Calu3 (cell line): ENCODE results near the gene ZSCAN22. TPM values are rescaled to one million over a fixed set of nuclear protein-coding genes. Genes with fewer than 3 reads are reported as not detected.

ENCODE experiments used
- BruUV-seq: library from RNA; stranded (reverse); fragments of 400-500 nt; replicated peaks from 2 replicates; lab custom pipeline; 2021; lab: Mats Ljungman, UMichigan
- CTCF ChIA-PET: fragments of 300-600 bp; sonication (Branson Sonifier 250); formaldehyde crosslinking; loops from one replicate; lab custom pipeline; 2022; ENCODE audit warnings: antibody characterized with exemption; lab: Charles Lee
- DNase-seq: peaks from one replicate; pipeline ENCODE4 v3.0.0; 2022
- H3K27ac Mint-ChIP-seq: one replicate; pipeline ENCODE4 v1.8.0; 2022; ENCODE audit warnings: mixed read lengths; ENCODE audit not compliant: unreplicated experiment
- H3K27me3 Mint-ChIP-seq: one replicate; pipeline ENCODE4 v1.8.0; 2022; ENCODE audit warnings: mixed read lengths; ENCODE audit not compliant: unreplicated experiment
- H3K36me3 Mint-ChIP-seq: one replicate; pipeline ENCODE4 v1.8.0; 2022; ENCODE audit warnings: mild to moderate bottlenecking, moderate library complexity, mixed read lengths; ENCODE audit not compliant: insufficient read depth, unreplicated experiment
- H3K4me1 Mint-ChIP-seq: one replicate; pipeline ENCODE4 v1.8.0; 2022; ENCODE audit warnings: mild to moderate bottlenecking, low read depth, mixed read lengths; ENCODE audit not compliant: unreplicated experiment
- H3K4me3 Mint-ChIP-seq: one replicate; pipeline ENCODE4 v1.8.0; 2022; ENCODE audit warnings: mild to moderate bottlenecking, low read depth, moderate library complexity, mixed read lengths; ENCODE audit not compliant: unreplicated experiment
- H3K9me3 Mint-ChIP-seq: one replicate; pipeline ENCODE4 v1.8.0; 2022; ENCODE audit warnings: low read depth, mixed read lengths; ENCODE audit not compliant: unreplicated experiment
- CTCF ChIP-seq: fragments of 200-600 bp; IDR thresholded peaks from one replicate; pipeline ENCODE4 v1.8.0; 2022; ENCODE audit warnings: antibody characterized with exemption; ENCODE audit not compliant: unreplicated experiment
- intact Hi-C: fragments of 100-400 bp; cut with micrococcal nuclease; formaldehyde crosslinking; loops from one replicate; pipeline ENCODE4 v1.10.0; 2022; ENCODE audit not compliant: unreplicated experiment
- total RNA-seq: library from RNA; stranded (reverse); gene quantifications from 2 replicates; pipeline ENCODE4 v1.2.3, GENCODE V29; 2022

Gene ZSCAN22
- total RNA-seq, 1 experiment from 2014 or later = 4.6 TPM

GRCh38 chr19:58278541-58279041 lies 48.2 kb upstream of the ZSCAN22 start, which contains the start of gene ZNF8:
Gene ZNF8, plus strand, starts transcription at chr19:58278955. Its CDS starts 127 bp downstream, at chr19:58279082.
- Mint-ChIP-seq H3K4me1 (peaks cover 10% of the 10 kb centered on the region), H3K4me3 (peak within 1 kb of the TSS; percentile 96), H3K36me3 (peaks cover 57% of the 10 kb centered on the region), H3K27me3 (no peaks in the 10 kb centered on the region), H3K27ac (peak within 1 kb of the TSS; percentile 96), H3K9me3 (peaks cover 18% of the 10 kb centered on the region)
- intact Hi-C loops = loop anchor here (1.0 kb wide), 1 partner anchor 27 kb away; the partner anchor contains the start of gene ERVK3-1
- CTCF ChIA-PET = interaction anchor here (1.0 kb wide), 1 partner anchor 276 kb away, joined by 3 read pairs; the partner anchor contains the start of gene CHMP2A
- BruUV-seq = no TSS peak
- peak; percentile 99 for DNase-seq
- no peak for TF ChIP-seq CTCF

- DNase-seq = peak; percentile 74
- CTCF ChIA-PET = no interaction called here
- TF ChIP-seq CTCF = no peak
- peaks cover 59% of the 10 kb centered on the region for H3K36me3 Mint-ChIP-seq
- peaks cover 18% of the 10 kb centered on the region for H3K9me3 Mint-ChIP-seq
- no peaks in the 10 kb centered on the region for H3K27me3 Mint-ChIP-seq
- peak overlapping the region; percentile 96 for H3K4me3 Mint-ChIP-seq
- H3K27ac Mint-ChIP-seq = peak overlapping the region; percentile 96
- intact Hi-C loops = no loop called here
- BruUV-seq = no TSS peak
- H3K4me1 Mint-ChIP-seq = peaks cover 10% of the 10 kb centered on the region
Observed at GRCh38 chr19:58279042-58279924, 47.5 kb upstream of the ZSCAN22 start.

- Mint-ChIP-seq H3K4me1 (peaks cover 10% of the 10 kb centered on the region), H3K27me3 (no peaks in the 10 kb centered on the region), H3K9me3 (peaks cover 18% of the 10 kb centered on the region), H3K4me3 (peak overlapping the region; percentile 96), H3K36me3 (peaks cover 63% of the 10 kb centered on the region), H3K27ac (peak overlapping the region; percentile 18)
- no peak for TF ChIP-seq CTCF
- DNase-seq = no peak
- TSS peak; percentile 50 for BruUV-seq
- CTCF ChIA-PET = no interaction called here
- intact Hi-C loops = no loop called here
Observed at GRCh38 chr19:58279925-58280316, 46.9 kb upstream of the ZSCAN22 start.

- H3K36me3 Mint-ChIP-seq = peaks cover 76% of the 10 kb centered on the region
- H3K9me3 Mint-ChIP-seq = peaks cover 21% of the 10 kb centered on the region
- no peak overlapping the region for H3K4me3 Mint-ChIP-seq
- DNase-seq = no peak
- peaks cover 10% of the 10 kb centered on the region for H3K4me1 Mint-ChIP-seq
- intact Hi-C loops = no loop called here
- CTCF ChIA-PET = no interaction called here
- no peaks in the 10 kb centered on the region for H3K27me3 Mint-ChIP-seq
- no peak overlapping the region for H3K27ac Mint-ChIP-seq
- no peak for TF ChIP-seq CTCF
- no TSS peak for BruUV-seq
Observed at GRCh38 chr19:58284199-58284598, 42.6 kb upstream of the ZSCAN22 start.
